Measurements from ENCODE around the gene GDPD4. TPM values are rescaled to one million over a fixed set of nuclear protein-coding genes. Genes with fewer than 3 reads are reported as not detected.

GDPD4 gene
- total RNA-seq, 4 donors from 2014 or later, result not detected

- DNase-seq (peak in 1 of 2 donors; percentile 3), ATAC-seq (no peak)
- Histone ChIP-seq H3K36me3 (no peaks in the 10 kb centered on the region), H3K27ac (no peak overlapping the region), H3K4me3 (no peak overlapping the region), H3K9me3 (no peaks in the 10 kb centered on the region), H3K4me1 (peaks cover 5 to 6% of the 10 kb centered on the region in 2 donors), H3K27me3 (no peaks in the 10 kb centered on the region)
- no peak for TF ChIP-seq POLR2A (IDR thresholded peaks at IDR 0.05)
- TF ChIP-seq, protein P1, sequence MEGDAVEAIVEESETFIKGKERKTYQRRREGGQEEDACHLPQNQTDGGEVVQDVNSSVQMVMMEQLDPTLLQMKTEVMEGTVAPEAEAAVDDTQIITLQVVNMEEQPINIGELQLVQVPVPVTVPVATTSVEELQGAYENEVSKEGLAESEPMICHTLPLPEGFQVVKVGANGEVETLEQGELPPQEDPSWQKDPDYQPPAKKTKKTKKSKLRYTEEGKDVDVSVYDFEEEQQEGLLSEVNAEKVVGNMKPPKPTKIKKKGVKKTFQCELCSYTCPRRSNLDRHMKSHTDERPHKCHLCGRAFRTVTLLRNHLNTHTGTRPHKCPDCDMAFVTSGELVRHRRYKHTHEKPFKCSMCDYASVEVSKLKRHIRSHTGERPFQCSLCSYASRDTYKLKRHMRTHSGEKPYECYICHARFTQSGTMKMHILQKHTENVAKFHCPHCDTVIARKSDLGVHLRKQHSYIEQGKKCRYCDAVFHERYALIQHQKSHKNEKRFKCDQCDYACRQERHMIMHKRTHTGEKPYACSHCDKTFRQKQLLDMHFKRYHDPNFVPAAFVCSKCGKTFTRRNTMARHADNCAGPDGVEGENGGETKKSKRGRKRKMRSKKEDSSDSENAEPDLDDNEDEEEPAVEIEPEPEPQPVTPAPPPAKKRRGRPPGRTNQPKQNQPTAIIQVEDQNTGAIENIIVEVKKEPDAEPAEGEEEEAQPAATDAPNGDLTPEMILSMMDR (IDR thresholded peaks at IDR 0.05 in 4 of 5, conservative IDR thresholded peaks at IDR 0.05 in 1 of 5), result no peak
- intact Hi-C loops (cut with DNase I; ENCODE audit: low total_unique reads) (no loop called here), in situ Hi-C loops (cut with MboI; ENCODE audit: low sequenced_read_pairs in 4 of 4) (loop anchor here in 3 of 4 donors (10.0 kb wide), 3 partner anchors 74 to 356 kb away; partner anchors contain the start of gene MYO7A (in 1 of the 3))
Measured at GRCh38 chr11:77198440-77198849, 103.0 kb downstream of the GDPD4 start.

DNA sequence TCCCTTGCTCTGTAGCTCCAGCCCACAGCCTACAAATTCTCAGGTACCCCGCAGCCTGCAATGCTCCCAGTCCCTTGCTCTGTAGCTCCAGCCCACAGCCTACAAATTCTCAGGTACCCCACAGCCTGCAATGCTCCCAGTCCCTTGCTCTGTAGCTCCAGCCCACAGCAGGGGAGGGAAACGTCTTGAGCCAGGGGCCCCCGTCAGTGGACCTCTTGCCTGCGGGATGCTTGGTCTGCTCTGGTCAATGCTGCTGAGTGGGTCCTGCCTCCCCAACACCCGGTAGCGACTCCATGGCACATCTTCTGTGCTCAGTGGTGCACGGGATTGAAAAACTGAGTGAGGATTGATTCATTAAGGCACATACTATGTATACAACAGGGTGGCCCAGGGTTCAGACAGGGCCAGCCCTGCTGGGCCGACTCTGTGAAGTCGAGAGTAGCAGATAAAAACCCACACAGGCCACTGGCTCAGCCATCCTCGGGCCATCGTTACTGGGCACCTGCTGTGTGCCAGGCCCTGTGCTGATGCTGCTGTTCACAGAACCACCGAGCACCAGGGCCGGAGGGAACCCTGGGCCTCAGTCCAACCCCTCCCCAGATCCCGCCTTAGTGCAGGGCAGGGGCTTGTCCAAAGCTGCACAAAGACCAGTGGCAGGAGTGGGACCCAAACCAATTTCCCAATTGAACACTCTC is 103.7 kb downstream of the GDPD4 start:
- no peaks in the 10 kb centered on the region for H3K36me3 ChIP-seq
- no peak overlapping the region for H3K4me3 ChIP-seq
- in situ Hi-C loops (cut with MboI; ENCODE audit: low sequenced_read_pairs in 4 of 4), result loop anchor here in 3 of 4 donors (10.0 kb wide), 3 partner anchors 73 to 357 kb away; partner anchors contain the start of gene MYO7A (in 1 of the 3)
- peak in 1 of 2 donors; percentile 6 for DNase-seq
- no peak for ATAC-seq
- intact Hi-C loops (cut with DNase I; ENCODE audit: low total_unique reads), result no loop called here
- peaks cover 5 to 6% of the 10 kb centered on the region in 2 donors for H3K4me1 ChIP-seq
- H3K9me3 ChIP-seq, result no peaks in the 10 kb centered on the region
- H3K27ac ChIP-seq, result no peak overlapping the region
- no peak for TF ChIP-seq POLR2A (IDR thresholded peaks at IDR 0.05)
- TF ChIP-seq, protein P1 (IDR thresholded peaks at IDR 0.05 in 4 of 5, conservative IDR thresholded peaks at IDR 0.05 in 1 of 5), result no peak
- H3K27me3 ChIP-seq, result no peaks in the 10 kb centered on the region

- Histone ChIP-seq H3K27ac (no peak overlapping the region), H3K27me3 (no peaks in the 10 kb centered on the region), H3K4me1 (peaks cover 5 to 6% of the 10 kb centered on the region in 2 donors), H3K4me3 (no peak overlapping the region), H3K9me3 (no peaks in the 10 kb centered on the region), H3K36me3 (no peaks in the 10 kb centered on the region)
- intact Hi-C loops (cut with DNase I; ENCODE audit: low total_unique reads) (no loop called here), in situ Hi-C loops (cut with MboI; ENCODE audit: low sequenced_read_pairs in 4 of 4) (loop anchor here in 3 of 4 donors (10.0 kb wide), 3 partner anchors 72 to 358 kb away; partner anchors contain the start of gene MYO7A (in 1 of the 3))
- DNase-seq (peak in 1 of 2 donors; percentile 2), ATAC-seq (no peak)
- no peak for TF ChIP-seq POLR2A (IDR thresholded peaks at IDR 0.05)
- TF ChIP-seq, protein P1 (IDR thresholded peaks at IDR 0.05 in 4 of 5, conservative IDR thresholded peaks at IDR 0.05 in 1 of 5), result no peak
Measured at GRCh38 chr11:77196961-77197360, 104.5 kb downstream of the GDPD4 start.

GRCh38 chr11:77195071-77195755 is 106.3 kb downstream of the GDPD4 start:
- TF ChIP-seq, protein P1 (IDR thresholded peaks at IDR 0.05 in 4 of 5, conservative IDR thresholded peaks at IDR 0.05 in 1 of 5), result no peak
- TF ChIP-seq POLR2A (IDR thresholded peaks at IDR 0.05), result no peak
- no peak for DNase-seq
- Histone ChIP-seq H3K36me3 (no peaks in the 10 kb centered on the region), H3K4me3 (no peak overlapping the region), H3K27me3 (no peaks in the 10 kb centered on the region), H3K9me3 (no peaks in the 10 kb centered on the region), H3K4me1 (peaks cover 5 to 6% of the 10 kb centered on the region in 2 donors), H3K27ac (no peak overlapping the region)
- intact Hi-C loops (cut with DNase I; ENCODE audit: low total_unique reads), result loop anchor here (1.0 kb wide), 1 partner anchor 353 kb away; no protein-coding TSS in a partner anchor
- in situ Hi-C loops (cut with MboI; ENCODE audit: low sequenced_read_pairs in 4 of 4), result loop anchor here in 3 of 4 donors (10.0 kb wide), 3 partner anchors 70 to 360 kb away; partner anchors contain the start of gene MYO7A (in 1 of the 3)
- peak in 1 of 2 donors; percentile 16 for ATAC-seq
